IPS-18a (cell line): ENCODE data around the gene ATG16L1.

ENCODE experiments used
- H3K27ac ChIP-seq: one replicate; pipeline ENCODE4 v1.5.1; 2013; ENCODE audit warnings: low read length
- H3K27me3 ChIP-seq: one replicate; pipeline ENCODE4 v1.6.1; 2013; ENCODE audit warnings: mild to moderate bottlenecking, low read length; ENCODE audit not compliant: control insufficient read depth, insufficient read depth
- H3K36me3 ChIP-seq: one replicate; pipeline ENCODE4 v1.6.1; 2013; ENCODE audit warnings: low read depth, low read length; ENCODE audit not compliant: control insufficient read depth
- H3K4me1 ChIP-seq: one replicate; pipeline ENCODE4 v1.6.1; 2013; ENCODE audit warnings: low read depth, low read length; ENCODE audit not compliant: control insufficient read depth
- H3K4me3 ChIP-seq: one replicate; pipeline ENCODE4 v1.5.1; 2013; ENCODE audit warnings: low read length
- H3K9ac ChIP-seq: one replicate; pipeline ENCODE4 v1.6.1; 2013; ENCODE audit warnings: mild to moderate bottlenecking, low read length, moderate library complexity
- H3K9me3 ChIP-seq: one replicate; pipeline ENCODE4 v1.6.1; 2013; ENCODE audit warnings: low read depth, low read length; ENCODE audit not compliant: control insufficient read depth

Gene ATG16L1

GRCh38 chr2:233213011-233213410, 38.5 kb upstream of the ATG16L1 start:
- peaks cover 19% of the 10 kb centered on the region for H3K4me1 ChIP-seq
- no peaks in the 10 kb centered on the region for H3K36me3 ChIP-seq
- H3K27ac ChIP-seq: no peak overlapping the region
- H3K27me3 ChIP-seq: no peaks in the 10 kb centered on the region
- H3K4me3 ChIP-seq: no peak overlapping the region
- no peaks in the 10 kb centered on the region for H3K9me3 ChIP-seq
- no peak overlapping the region for H3K9ac ChIP-seq

GRCh38 chr2:233213975-233214374, 37.5 kb upstream of the ATG16L1 start:
- Histone ChIP-seq H3K27me3 (no peaks in the 10 kb centered on the region), H3K36me3 (no peaks in the 10 kb centered on the region), H3K27ac (no peak overlapping the region), H3K9me3 (no peaks in the 10 kb centered on the region), H3K4me1 (peaks cover 14% of the 10 kb centered on the region), H3K4me3 (no peak overlapping the region), H3K9ac (no peak overlapping the region)

- no peaks in the 10 kb centered on the region for H3K27me3 ChIP-seq
- no peak overlapping the region for H3K27ac ChIP-seq
- no peaks in the 10 kb centered on the region for H3K4me1 ChIP-seq
- H3K4me3 ChIP-seq: no peak overlapping the region
- no peak overlapping the region for H3K9ac ChIP-seq
- H3K9me3 ChIP-seq: no peaks in the 10 kb centered on the region
- no peaks in the 10 kb centered on the region for H3K36me3 ChIP-seq
Measured at GRCh38 chr2:233217892-233218377, 33.5 kb upstream of the ATG16L1 start.

GRCh38 chr2:233218836-233219235, 32.6 kb upstream of the ATG16L1 start:
- no peak overlapping the region for H3K4me3 ChIP-seq
- H3K36me3 ChIP-seq: no peaks in the 10 kb centered on the region
- no peaks in the 10 kb centered on the region for H3K4me1 ChIP-seq
- no peak overlapping the region for H3K27ac ChIP-seq
- no peaks in the 10 kb centered on the region for H3K27me3 ChIP-seq
- H3K9me3 ChIP-seq: no peaks in the 10 kb centered on the region
- no peak overlapping the region for H3K9ac ChIP-seq

GRCh38 chr2:233219848-233220247, 31.6 kb upstream of the ATG16L1 start:
- Histone ChIP-seq H3K27ac (no peak overlapping the region), H3K4me1 (no peaks in the 10 kb centered on the region), H3K9ac (no peak overlapping the region), H3K36me3 (no peaks in the 10 kb centered on the region), H3K9me3 (no peaks in the 10 kb centered on the region), H3K4me3 (no peak overlapping the region), H3K27me3 (no peaks in the 10 kb centered on the region)

GRCh38 chr2:233221378-233222063, 30.0 kb upstream of the ATG16L1 start:
- no peaks in the 10 kb centered on the region for H3K9me3 ChIP-seq
- H3K27me3 ChIP-seq: no peaks in the 10 kb centered on the region
- H3K27ac ChIP-seq: no peak overlapping the region
- H3K36me3 ChIP-seq: no peaks in the 10 kb centered on the region
- no peak overlapping the region for H3K4me3 ChIP-seq
- H3K4me1 ChIP-seq: no peaks in the 10 kb centered on the region
- H3K9ac ChIP-seq: no peak overlapping the region

GRCh38 chr2:233223059-233223894, 28.2 kb upstream of the ATG16L1 start:
- Histone ChIP-seq H3K9me3 (no peaks in the 10 kb centered on the region), H3K27me3 (no peaks in the 10 kb centered on the region), H3K36me3 (no peaks in the 10 kb centered on the region), H3K4me3 (no peak overlapping the region), H3K4me1 (no peaks in the 10 kb centered on the region), H3K27ac (no peak overlapping the region), H3K9ac (no peak overlapping the region)

- H3K4me1 ChIP-seq: no peaks in the 10 kb centered on the region
- no peak overlapping the region for H3K27ac ChIP-seq
- H3K9ac ChIP-seq: no peak overlapping the region
- no peaks in the 10 kb centered on the region for H3K27me3 ChIP-seq
- H3K4me3 ChIP-seq: no peak overlapping the region
- no peaks in the 10 kb centered on the region for H3K9me3 ChIP-seq
- H3K36me3 ChIP-seq: no peaks in the 10 kb centered on the region
Measured at GRCh38 chr2:233225230-233226068, 26.0 kb upstream of the ATG16L1 start.

GRCh38 chr2:233226511-233227031, 24.9 kb upstream of the ATG16L1 start:
- no peaks in the 10 kb centered on the region for H3K9me3 ChIP-seq
- no peaks in the 10 kb centered on the region for H3K36me3 ChIP-seq
- H3K27ac ChIP-seq: no peak overlapping the region
- no peak overlapping the region for H3K4me3 ChIP-seq
- H3K27me3 ChIP-seq: no peaks in the 10 kb centered on the region
- no peak overlapping the region for H3K9ac ChIP-seq
- H3K4me1 ChIP-seq: no peaks in the 10 kb centered on the region

GRCh38 chr2:233227346-233227978, 24.0 kb upstream of the ATG16L1 start:
- Histone ChIP-seq H3K27ac (no peak overlapping the region), H3K27me3 (no peaks in the 10 kb centered on the region)

GRCh38 chr2:233228376-233228775, 23.1 kb upstream of the ATG16L1 start:
- Histone ChIP-seq H3K4me3 (no peak overlapping the region), H3K27me3 (no peaks in the 10 kb centered on the region), H3K9ac (no peak overlapping the region)

More at GRCh38 chr2:233227346-233227978, 24.0 kb upstream of the ATG16L1 start:
- no peak overlapping the region for H3K9ac ChIP-seq
- no peak overlapping the region for H3K4me3 ChIP-seq
- no peaks in the 10 kb centered on the region for H3K9me3 ChIP-seq
- no peaks in the 10 kb centered on the region for H3K36me3 ChIP-seq
- no peaks in the 10 kb centered on the region for H3K4me1 ChIP-seq

More at GRCh38 chr2:233228376-233228775, 23.1 kb upstream of the ATG16L1 start:
- H3K36me3 ChIP-seq: no peaks in the 10 kb centered on the region
- no peak overlapping the region for H3K27ac ChIP-seq
- H3K9me3 ChIP-seq: no peaks in the 10 kb centered on the region
- H3K4me1 ChIP-seq: no peaks in the 10 kb centered on the region
